ENCODE results near the gene NEK11. TPM values are rescaled to one million over a fixed set of nuclear protein-coding genes. Genes with fewer than 3 reads are reported as not detected.

Gene NEK11
- total RNA-seq, 4 donors from 2014 or later: 1.6 to 8.5 (median 3.4) TPM

- intact Hi-C loops (cut with DNase I): no loop called here
Observed at GRCh38 chr3:131218196-131218595, 191.5 kb downstream of the NEK11 start.

DNA sequence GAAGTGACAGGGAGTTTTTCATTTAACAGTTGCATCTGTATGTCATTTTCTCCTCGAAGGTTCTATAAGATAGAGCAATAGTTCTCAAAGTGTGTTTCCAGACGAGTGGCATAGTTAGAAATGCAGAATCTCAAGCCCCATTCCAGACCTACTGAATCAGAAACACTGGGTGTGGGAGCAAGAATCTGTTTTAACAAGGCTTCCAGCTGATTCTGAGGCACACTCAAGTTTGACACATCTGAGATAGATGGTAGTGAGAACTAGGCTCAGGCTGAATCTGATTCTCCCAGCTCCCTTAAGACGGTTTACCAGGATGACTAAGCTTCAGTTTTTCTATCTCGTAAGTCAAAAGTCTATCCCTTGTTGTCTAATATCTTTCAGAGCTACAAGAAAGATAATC is 195.1 kb downstream of the NEK11 start:
- Histone ChIP-seq H3K4me1 (peaks cover 0 to 3% (median 0%) of the 10 kb centered on the region in 3 donors), H3K27ac (no peak overlapping the region), H3K9me3 (no peaks in the 10 kb centered on the region), H3K4me3 (no peak overlapping the region), H3K27me3 (no peaks in the 10 kb centered on the region), H3K36me3 (no peaks in the 10 kb centered on the region)
- no peak for DNase-seq
- intact Hi-C loops (cut with DNase I): no loop called here
- 45 to 62% methylated on average over 4 of the region's 4 CpGs for WGBS, 2 donors
- TF ChIP-seq CTCF (IDR thresholded peaks at IDR 0.05) (no peak), POLR2A (IDR thresholded peaks at IDR 0.05) (no peak)

More at GRCh38 chr3:131218196-131218595, 191.5 kb downstream of the NEK11 start:
- no peak for DNase-seq
- 75 to 100% methylated on average over 1 of the region's 1 CpG for WGBS, 2 donors
- TF ChIP-seq POLR2A (IDR thresholded peaks at IDR 0.05): no peak
- no peak for TF ChIP-seq CTCF (IDR thresholded peaks at IDR 0.05)
- Histone ChIP-seq H3K4me3 (no peak overlapping the region), H3K27ac (no peak overlapping the region), H3K9me3 (no peaks in the 10 kb centered on the region), H3K27me3 (no peaks in the 10 kb centered on the region), H3K36me3 (no peaks in the 10 kb centered on the region), H3K4me1 (peaks cover 0 to 3% (median 0%) of the 10 kb centered on the region in 3 donors)

- H3K4me3 ChIP-seq: no peak overlapping the region
- no peaks in the 10 kb centered on the region for H3K9me3 ChIP-seq
- no peaks in the 10 kb centered on the region for H3K36me3 ChIP-seq
- WGBS, 2 donors: 58 to 64% methylated on average over 3 of the region's 3 CpGs
- intact Hi-C loops (cut with DNase I): no loop called here
- H3K27me3 ChIP-seq: no peaks in the 10 kb centered on the region
- no peak for DNase-seq
- no peaks in the 10 kb centered on the region for H3K4me1 ChIP-seq
- H3K27ac ChIP-seq: no peak overlapping the region
- TF ChIP-seq POLR2A (IDR thresholded peaks at IDR 0.05): no peak
- no peak for TF ChIP-seq CTCF (IDR thresholded peaks at IDR 0.05)
Observed at GRCh38 chr3:131222599-131222998, 195.9 kb downstream of the NEK11 start.

GRCh38 chr3:131223373-131224289 is 197.0 kb downstream of the NEK11 start:
- no peaks in the 10 kb centered on the region for H3K9me3 ChIP-seq
- no peak overlapping the region for H3K4me3 ChIP-seq
- no peak overlapping the region for H3K27ac ChIP-seq
- H3K4me1 ChIP-seq: no peaks in the 10 kb centered on the region
- H3K36me3 ChIP-seq: no peaks in the 10 kb centered on the region
- TF ChIP-seq CTCF (IDR thresholded peaks at IDR 0.05) (no peak), POLR2A (IDR thresholded peaks at IDR 0.05) (no peak)
- DNase-seq: no peak
- no peaks in the 10 kb centered on the region for H3K27me3 ChIP-seq
- intact Hi-C loops (cut with DNase I): no loop called here
- WGBS, 2 donors: 59 to 67% methylated on average over 5 of the region's 5 CpGs

- DNase-seq: no peak
- WGBS, 2 donors: 68 to 71% methylated on average over 5 of the region's 5 CpGs
- no peak for TF ChIP-seq POLR2A (IDR thresholded peaks at IDR 0.05)
- no peak for TF ChIP-seq CTCF (IDR thresholded peaks at IDR 0.05)
- Histone ChIP-seq H3K9me3 (no peaks in the 10 kb centered on the region), H3K4me1 (no peaks in the 10 kb centered on the region), H3K36me3 (no peaks in the 10 kb centered on the region), H3K27me3 (no peaks in the 10 kb centered on the region), H3K27ac (no peak overlapping the region), H3K4me3 (no peak overlapping the region)
- intact Hi-C loops (cut with DNase I): no loop called here
Observed at GRCh38 chr3:131224886-131225550, 198.3 kb downstream of the NEK11 start.
